ENCODE results near the gene PEX3. TPM values are rescaled to one million over a fixed set of nuclear protein-coding genes. Genes with fewer than 3 reads are reported as not detected.
"Not testable (repeated sequence)": the region's sequence is repeated elsewhere in the genome, so short reads cannot be mapped to it uniquely, and the experiment has no call there.

PEX3 gene
- total RNA-seq, 2 experiments from 2014 or later, result 19.7 to 21.1 TPM

DNA sequence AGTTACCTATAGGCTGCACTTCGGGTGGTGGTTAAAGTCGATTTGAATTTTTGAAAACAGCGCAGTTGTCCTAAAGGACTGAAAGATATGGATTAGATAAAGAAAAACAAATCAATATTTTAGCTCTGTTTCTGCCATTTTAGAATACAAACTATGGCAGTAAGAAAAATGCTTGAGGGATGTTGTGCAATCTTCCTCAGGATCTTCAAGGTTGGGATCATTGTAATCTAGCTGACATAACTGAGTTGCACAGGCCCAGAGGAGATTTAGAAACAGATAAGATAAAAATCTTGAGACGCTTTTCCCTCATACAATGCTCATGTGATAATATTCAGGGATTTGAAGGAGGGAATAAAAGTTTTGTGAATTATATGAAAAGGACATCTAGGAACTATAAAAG, 926 bp downstream of the PEX3 start:
- H3K9me3 Mint-ChIP-seq, result no peaks in the 10 kb centered on the region
- intact Hi-C loops (cut with micrococcal nuclease), result loop anchor here (2.0 to 5.0 kb wide), 6 partner anchors 59 to 1304 kb away; partner anchors contain the start of genes FUCA2, NMBR and VTA1
- peak overlapping the region; percentile 91 for H3K27ac Mint-ChIP-seq
- H3K36me3 Mint-ChIP-seq, result peaks cover 1% of the 10 kb centered on the region
- no peak for DNase-seq
- H3K27me3 Mint-ChIP-seq, result no peaks in the 10 kb centered on the region
- peak overlapping the region; percentile 88 for H3K4me3 Mint-ChIP-seq
- ChIA-PET POLR2A (interaction anchor here (1.4 kb wide), 1 partner anchor 87 kb away, joined by 10 read pairs; no protein-coding TSS in a partner anchor), CTCF (interaction anchor here (1.5 kb wide), 2 partner anchors 55 to 60 kb away, joined by 4 to 5 read pairs; partner anchors contain the start of gene FUCA2)
- H3K4me1 Mint-ChIP-seq (ENCODE audit: low read depth), result peaks cover 44% of the 10 kb centered on the region

- Mint-ChIP-seq H3K4me1 (ENCODE audit: low read depth) (peaks cover 18% of the 10 kb centered on the region), H3K4me3 (no peak overlapping the region), H3K27ac (no peak overlapping the region), H3K27me3 (no peaks in the 10 kb centered on the region), H3K9me3 (no peaks in the 10 kb centered on the region), H3K36me3 (peaks cover 14% of the 10 kb centered on the region)
- intact Hi-C loops (cut with micrococcal nuclease), result no loop called here
- ChIA-PET CTCF (no interaction called here), POLR2A (no interaction called here)
- DNase-seq, result no peak
These were observed 7.2 kb downstream of the PEX3 start for GRCh38 chr6:143457563-143458359.

DNA sequence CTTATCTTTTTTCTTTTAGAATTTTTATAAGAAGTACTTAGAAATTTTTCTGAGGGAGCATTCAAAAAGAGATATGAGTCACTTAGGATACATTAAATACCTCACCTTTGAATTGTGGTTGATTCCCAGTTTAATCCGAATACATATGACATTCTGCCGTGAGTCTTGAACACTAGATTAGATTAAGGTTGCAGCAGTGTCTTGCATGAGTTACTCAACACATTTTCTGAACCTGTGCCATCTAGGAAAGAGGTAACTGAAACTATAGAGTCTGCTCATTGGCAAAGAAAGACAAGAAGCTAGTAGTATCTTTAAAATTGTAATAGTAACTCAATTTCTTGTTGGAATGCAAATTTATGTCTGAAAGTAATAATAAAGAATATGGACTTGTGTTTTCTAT, 14.9 kb downstream of the PEX3 start:
- DNase-seq, result no peak
- Mint-ChIP-seq H3K27me3 (no peaks in the 10 kb centered on the region), H3K9me3 (no peaks in the 10 kb centered on the region), H3K4me1 (ENCODE audit: low read depth) (no peaks in the 10 kb centered on the region), H3K27ac (no peak overlapping the region), H3K36me3 (peaks cover 35% of the 10 kb centered on the region), H3K4me3 (no peak overlapping the region)
- intact Hi-C loops (cut with micrococcal nuclease), result no loop called here
- POLR2A ChIA-PET, result no interaction called here
- CTCF ChIA-PET, result no interaction called here

- intact Hi-C loops (cut with micrococcal nuclease), result no loop called here
- Mint-ChIP-seq H3K9me3 (no peaks in the 10 kb centered on the region), H3K4me3 (no peak overlapping the region), H3K36me3 (peaks cover 36% of the 10 kb centered on the region), H3K27me3 (no peaks in the 10 kb centered on the region), H3K4me1 (ENCODE audit: low read depth) (no peaks in the 10 kb centered on the region), H3K27ac (no peak overlapping the region)
- POLR2A ChIA-PET, result no interaction called here
- CTCF ChIA-PET, result interaction anchor here (0.7 kb wide), 1 partner anchor 697 kb away, joined by 3 read pairs; no protein-coding TSS in a partner anchor
- no peak for DNase-seq
These were observed 17.4 kb downstream of the PEX3 start for GRCh38 chr6:143468026-143468425.

GRCh38 chr6:143468823-143469222, 18.2 kb downstream of the PEX3 start:
- intact Hi-C loops (cut with micrococcal nuclease); H3K9me3 Mint-ChIP-seq; H3K4me1 Mint-ChIP-seq (ENCODE audit: low read depth); H3K4me3 Mint-ChIP-seq; H3K27me3 Mint-ChIP-seq; H3K27ac Mint-ChIP-seq; POLR2A ChIA-PET; CTCF ChIA-PET; DNase-seq: not testable (repeated sequence)
- H3K36me3 Mint-ChIP-seq, result peaks cover 42% of the 10 kb centered on the region

DNA sequence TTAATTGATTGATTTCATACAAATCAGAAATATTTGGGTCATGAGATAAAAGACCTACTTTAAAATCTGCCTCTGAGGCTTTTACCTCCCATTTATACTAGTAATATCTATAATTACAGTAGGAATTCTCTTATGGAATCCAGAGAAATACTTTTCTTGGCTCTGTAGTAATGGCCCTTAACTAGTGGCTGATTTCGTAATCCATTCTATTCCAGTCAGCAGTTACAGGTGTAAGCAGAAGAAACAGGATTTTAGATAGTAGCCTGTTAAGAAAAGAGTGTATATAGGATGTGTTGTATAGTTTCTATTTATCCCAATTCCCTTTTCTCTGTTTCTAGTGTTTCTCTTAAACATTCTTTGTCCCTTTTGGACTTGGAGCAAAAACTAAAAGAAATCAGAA, 21.2 kb downstream of the PEX3 start:
- ChIA-PET POLR2A (no interaction called here), CTCF (no interaction called here)
- Mint-ChIP-seq H3K36me3 (peaks cover 53% of the 10 kb centered on the region), H3K4me1 (ENCODE audit: low read depth) (no peaks in the 10 kb centered on the region), H3K27me3 (no peaks in the 10 kb centered on the region), H3K4me3 (no peak overlapping the region), H3K9me3 (no peaks in the 10 kb centered on the region), H3K27ac (no peak overlapping the region)
- intact Hi-C loops (cut with micrococcal nuclease), result no loop called here
- DNase-seq, result no peak

DNA sequence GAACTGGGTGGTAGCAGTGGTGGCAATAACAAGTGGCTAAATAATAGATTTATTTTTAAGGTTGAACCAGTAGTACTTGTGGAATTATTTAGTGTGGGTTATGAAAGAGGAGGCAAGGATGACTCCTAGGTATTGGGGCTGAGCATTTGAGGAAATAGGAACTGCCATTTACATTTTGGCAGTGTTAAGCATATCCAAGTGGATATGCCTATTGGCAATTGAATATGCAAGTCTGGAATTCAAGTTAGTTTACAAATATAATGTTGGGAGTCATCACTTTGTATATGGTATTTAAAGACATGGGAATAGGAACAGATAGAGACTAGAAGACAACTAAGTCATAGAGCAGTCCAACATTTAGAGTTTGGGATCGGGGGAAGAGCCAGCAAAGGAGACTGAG, 25.9 kb downstream of the PEX3 start:
- no peak for DNase-seq
- Mint-ChIP-seq H3K9me3 (no peaks in the 10 kb centered on the region), H3K36me3 (peaks cover 41% of the 10 kb centered on the region), H3K27me3 (no peaks in the 10 kb centered on the region), H3K4me3 (no peak overlapping the region), H3K27ac (no peak overlapping the region), H3K4me1 (ENCODE audit: low read depth) (no peaks in the 10 kb centered on the region)
- ChIA-PET CTCF (no interaction called here), POLR2A (no interaction called here)
- intact Hi-C loops (cut with micrococcal nuclease), result no loop called here

DNA sequence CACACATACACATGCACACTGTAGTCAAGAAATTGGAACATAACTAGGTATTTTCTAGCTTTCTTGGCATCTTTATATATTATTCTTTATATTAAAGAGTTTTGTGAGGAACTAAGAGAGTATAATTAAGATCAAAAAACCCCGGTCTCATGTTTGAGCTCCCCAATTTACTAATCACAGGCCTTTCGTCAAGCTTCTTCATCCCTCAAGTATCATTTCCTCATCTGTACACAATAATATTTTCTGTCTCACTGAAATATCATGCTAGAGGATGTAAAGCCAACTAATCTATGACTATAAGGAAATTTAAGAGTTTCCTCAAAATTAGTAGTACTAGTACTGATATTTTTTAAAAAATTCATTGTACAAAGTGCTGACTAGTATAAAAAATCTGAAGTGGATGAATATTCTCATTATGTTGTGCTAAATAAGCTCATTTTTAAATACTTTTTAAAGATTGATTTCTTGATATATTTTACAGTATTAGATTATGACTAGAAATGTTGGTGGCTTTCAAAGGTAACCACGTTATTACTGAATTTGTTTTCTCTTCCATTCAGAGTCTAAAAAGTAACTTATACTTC, 28.0 kb downstream of the PEX3 start:
- intact Hi-C loops (cut with micrococcal nuclease), result no loop called here
- no peak overlapping the region for H3K27ac Mint-ChIP-seq
- no peaks in the 10 kb centered on the region for H3K9me3 Mint-ChIP-seq
- H3K4me1 Mint-ChIP-seq (ENCODE audit: low read depth), result no peaks in the 10 kb centered on the region
- no peak for DNase-seq
- peaks cover 27% of the 10 kb centered on the region for H3K36me3 Mint-ChIP-seq
- POLR2A ChIA-PET, result no interaction called here
- no peaks in the 10 kb centered on the region for H3K27me3 Mint-ChIP-seq
- CTCF ChIA-PET, result no interaction called here
- no peak overlapping the region for H3K4me3 Mint-ChIP-seq

DNA sequence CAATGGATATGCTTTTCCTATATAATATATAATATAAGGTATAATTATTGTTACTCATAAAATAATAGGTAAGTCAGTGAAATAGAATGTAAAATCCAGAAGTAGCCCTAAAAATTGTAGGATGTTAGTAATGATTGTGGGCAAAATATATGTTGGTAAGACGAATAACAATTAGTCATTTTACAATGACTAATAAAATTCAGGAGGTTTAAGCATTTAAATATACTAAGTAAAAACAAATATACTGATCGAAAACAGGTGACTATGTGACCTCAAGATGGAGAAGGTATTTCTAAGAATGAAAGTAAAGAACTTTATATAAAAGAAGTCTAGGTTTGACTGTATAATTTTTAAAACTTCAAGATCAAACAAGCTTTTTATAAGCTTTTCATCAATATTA, 32.0 kb downstream of the PEX3 start:
- intact Hi-C loops (cut with micrococcal nuclease), result no loop called here
- Mint-ChIP-seq H3K4me3 (no peak overlapping the region), H3K36me3 (peaks cover 13% of the 10 kb centered on the region), H3K27me3 (no peaks in the 10 kb centered on the region), H3K9me3 (no peaks in the 10 kb centered on the region), H3K27ac (no peak overlapping the region), H3K4me1 (ENCODE audit: low read depth) (no peaks in the 10 kb centered on the region)
- ChIA-PET POLR2A (no interaction called here), CTCF (no interaction called here)
- DNase-seq, result no peak

- Mint-ChIP-seq H3K27ac (peak overlapping the region; percentile 33), H3K36me3 (peaks cover 5% of the 10 kb centered on the region), H3K4me1 (ENCODE audit: low read depth) (no peaks in the 10 kb centered on the region), H3K4me3 (no peak overlapping the region), H3K9me3 (no peaks in the 10 kb centered on the region), H3K27me3 (no peaks in the 10 kb centered on the region)
- DNase-seq, result no peak
- POLR2A ChIA-PET, result no interaction called here
- CTCF ChIA-PET, result no interaction called here
- intact Hi-C loops (cut with micrococcal nuclease), result no loop called here
These were observed 35.4 kb downstream of the PEX3 start for GRCh38 chr6:143485967-143486366.

DNA sequence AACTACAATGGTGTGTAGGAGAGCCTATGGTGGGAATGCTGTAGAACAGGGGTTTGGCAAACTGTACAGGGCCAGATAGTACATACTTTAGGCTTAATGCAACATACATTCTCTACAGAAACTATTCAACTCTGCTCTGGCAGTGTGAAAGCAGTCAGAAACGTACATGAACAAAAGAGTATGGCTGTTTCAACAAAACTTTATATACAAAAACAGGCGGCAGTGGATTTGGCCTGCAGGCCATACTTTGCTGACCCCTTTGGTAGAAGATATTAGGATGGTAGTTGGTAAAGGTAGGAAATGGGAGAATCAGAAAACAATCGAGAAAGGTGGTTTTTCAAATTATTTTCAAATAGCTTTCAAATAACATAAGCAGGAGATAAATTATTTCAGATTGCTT, 36.1 kb downstream of the PEX3 start:
- no peak overlapping the region for H3K27ac Mint-ChIP-seq
- intact Hi-C loops (cut with micrococcal nuclease), result no loop called here
- no peaks in the 10 kb centered on the region for H3K4me1 Mint-ChIP-seq (ENCODE audit: low read depth)
- peaks cover 5% of the 10 kb centered on the region for H3K36me3 Mint-ChIP-seq
- ChIA-PET CTCF (interaction anchor here (0.7 to 1.4 kb wide), 3 partner anchors 16 to 1298 kb away, joined by 3 to 6 read pairs (median 4); no protein-coding TSS in a partner anchor), POLR2A (interaction anchor here (1.0 kb wide), 1 partner anchor 34 kb away, joined by 3 read pairs; no protein-coding TSS in a partner anchor)
- H3K27me3 Mint-ChIP-seq, result no peaks in the 10 kb centered on the region
- no peak overlapping the region for H3K4me3 Mint-ChIP-seq
- no peak for DNase-seq
- no peaks in the 10 kb centered on the region for H3K9me3 Mint-ChIP-seq

- intact Hi-C loops (cut with micrococcal nuclease), result no loop called here
- H3K27ac Mint-ChIP-seq, result no peak overlapping the region
- CTCF ChIA-PET, result no interaction called here
- H3K9me3 Mint-ChIP-seq, result no peaks in the 10 kb centered on the region
- peaks cover 1% of the 10 kb centered on the region for H3K36me3 Mint-ChIP-seq
- H3K4me1 Mint-ChIP-seq (ENCODE audit: low read depth), result no peaks in the 10 kb centered on the region
- POLR2A ChIA-PET, result no interaction called here
- no peak for DNase-seq
- H3K4me3 Mint-ChIP-seq, result no peak overlapping the region
- H3K27me3 Mint-ChIP-seq, result no peaks in the 10 kb centered on the region
These were observed 39.6 kb downstream of the PEX3 start for GRCh38 chr6:143490244-143490643.

GRCh38 chr6:143490775-143491174, 40.2 kb downstream of the PEX3 start:
- CTCF ChIA-PET, result no interaction called here
- intact Hi-C loops (cut with micrococcal nuclease), result no loop called here
- no peak overlapping the region for H3K4me3 Mint-ChIP-seq
- no peaks in the 10 kb centered on the region for H3K4me1 Mint-ChIP-seq (ENCODE audit: low read depth)
- no peak overlapping the region for H3K27ac Mint-ChIP-seq
- no peaks in the 10 kb centered on the region for H3K27me3 Mint-ChIP-seq
- POLR2A ChIA-PET, result no interaction called here
- H3K9me3 Mint-ChIP-seq, result no peaks in the 10 kb centered on the region
- H3K36me3 Mint-ChIP-seq, result no peaks in the 10 kb centered on the region
- DNase-seq, result no peak
